SK-N-SH (cell line): ENCODE results near the gene HNRNPF. TPM values are rescaled to one million over a fixed set of nuclear protein-coding genes. Genes with fewer than 3 reads are reported as not detected.
A peak's percentile ranks its signal among the peaks of the same experiment; 100 is the strongest.

Experiments
- CTCF ChIA-PET: fragments of 300-600, 350-600 bp; formaldehyde crosslinking; extraction: SDS; loops from one replicate; lab custom pipeline; 2021; lab: Yijun Ruan, JAX
- POLR2A ChIA-PET: fragments of 350-600 bp; sonication (Branson Sonifier 250); formaldehyde crosslinking; extraction: SDS; loops from one replicate; lab custom pipeline; 2020; ENCODE audit warnings: antibody characterized with exemption, inconsistent platforms; lab: Yijun Ruan, JAX
- DNase-seq: peaks from one replicate; pipeline ENCODE4 v3.0.0; 2012
- H2AFZ ChIP-seq: fragments of 200-600 bp; sonication (generic); 2 replicates; pipeline ENCODE4 v1.8.1; 2016; ENCODE audit warnings: antibody characterized with exemption, mild to moderate bottlenecking, low read depth
- H3F3A ChIP-seq: fragments of 200-600 bp; sonication (generic); replicated peaks from 2 replicates; pipeline ENCODE3; 2016; ENCODE audit warnings: antibody characterized with exemption, mild to moderate bottlenecking; ENCODE audit not compliant: insufficient read depth
- H3K27ac ChIP-seq, 2 experiments: fragments of 200-500 bp in 1 of 2; fragments of 200-600 bp in 1 of 2; sonication (Bioruptor generic) in 1 of 2; sonication (generic), shearing (Covaris generic) in 1 of 2; 2 replicates each; pipeline versions ENCODE4 v1.5.1 to v1.6.1; 2014 to 2016; ENCODE audit warnings: low read depth in 2 of 2, inconsistent platforms in 1 of 2, low read length in 1 of 2, mild to moderate bottlenecking in 1 of 2, mixed read lengths in 1 of 2
- H3K27me3 ChIP-seq: fragments of 200-600 bp; sonication (generic), shearing (Covaris generic); 2 replicates; pipeline ENCODE4 v1.6.1; 2016; ENCODE audit warnings: mixed run types; ENCODE audit not compliant: insufficient read depth
- H3K36me3 ChIP-seq, 2 experiments: fragments of 200-500 bp in 1 of 2; fragments of 200-600 bp in 1 of 2; sonication (Bioruptor generic) in 1 of 2; sonication (generic) in 1 of 2; replicated peaks in 1 of 2; 2 replicates each; pipeline versions ENCODE3 to v1.5.1; 2014 to 2016; ENCODE audit warnings: low read length in 1 of 2, mild to moderate bottlenecking in 1 of 2; ENCODE audit not compliant: insufficient read depth in 2 of 2, control insufficient read depth in 1 of 2
- H3K4me1 ChIP-seq, 2 experiments: fragments of 200-500 bp in 1 of 2; fragments of 200-600 bp in 1 of 2; sonication (Bioruptor generic) in 1 of 2; sonication (generic), shearing (Covaris generic) in 1 of 2; 2 replicates each; pipeline versions ENCODE4 v1.5.1 to v1.6.1; 2014 to 2016; ENCODE audit warnings: low read depth in 1 of 2, low read length in 1 of 2, mixed run types in 1 of 2; ENCODE audit not compliant: insufficient read depth in 2 of 2, control insufficient read depth in 1 of 2
- H3K4me2 ChIP-seq: fragments of 200-600 bp; sonication (generic), shearing (Covaris generic); 2 replicates; pipeline ENCODE4 v1.6.1; 2017; ENCODE audit warnings: mixed run types
- H3K4me3 ChIP-seq, 2 experiments: fragments of 200-500 bp in 1 of 2; fragments of 200-600 bp in 1 of 2; sonication (Bioruptor generic) in 1 of 2; sonication (generic), shearing (Covaris generic) in 1 of 2; 2 replicates each; pipeline versions ENCODE4 v1.5.1 to v1.8.1; 2014 to 2016; ENCODE audit warnings: low read depth in 2 of 2, inconsistent platforms in 1 of 2, low read length in 1 of 2, mild to moderate bottlenecking in 1 of 2, mixed read lengths in 1 of 2, moderate library complexity in 1 of 2
- H3K79me2 ChIP-seq: fragments of 200-600 bp; sonication (generic); 2 replicates; pipeline ENCODE4 v1.8.1; 2017; ENCODE audit warnings: mild to moderate bottlenecking; ENCODE audit not compliant: insufficient read depth
- H3K9ac ChIP-seq: fragments of 200-600 bp; sonication (generic); 2 replicates; pipeline ENCODE4 v1.6.1; 2017; ENCODE audit warnings: mixed run types
- H3K9me2 ChIP-seq: fragments of 200-600 bp; sonication (generic); 2 replicates; pipeline ENCODE4 v1.6.1; 2017; ENCODE audit warnings: mixed run types
- H3K9me3 ChIP-seq: fragments of 200-600 bp; sonication (generic); 2 replicates; pipeline ENCODE4 v1.6.1; 2017; ENCODE audit warnings: mixed run types, mild to moderate bottlenecking, moderate library complexity
- H4K20me1 ChIP-seq: fragments of 200-600 bp; sonication (generic); 2 replicates; pipeline ENCODE4 v1.6.1; 2017; ENCODE audit warnings: mild to moderate bottlenecking, mixed run types; ENCODE audit not compliant: insufficient read depth
- ELF1 ChIP-seq: IDR thresholded peaks from 2 replicates; pipeline ENCODE4 v1.4.0; 2012
- FOSL2 ChIP-seq: IDR thresholded peaks from 2 replicates; pipeline ENCODE4 v1.4.0; 2012; ENCODE audit warnings: low read depth, mild to moderate bottlenecking, moderate library complexity, borderline replicate concordance
- JUND ChIP-seq: IDR thresholded peaks from 2 replicates; pipeline ENCODE4 v1.4.0; 2012
- MXI1 ChIP-seq: IDR thresholded peaks from 2 replicates; pipeline ENCODE4 v1.6.1; 2012; ENCODE audit warnings: mild to moderate bottlenecking, low read depth, low read length, improper control_type of control experiment
- NFIC ChIP-seq: IDR thresholded peaks from 2 replicates; pipeline ENCODE4 v1.4.0; 2012; ENCODE audit warnings: borderline replicate concordance
- POLR2AphosphoS5 ChIP-seq: IDR thresholded peaks from 2 replicates; pipeline ENCODE4 v1.6.1; 2012; ENCODE audit warnings: low read depth, low read length
- RAD21 ChIP-seq: IDR thresholded peaks from 2 replicates; pipeline ENCODE4 v1.6.1; 2012; ENCODE audit warnings: mild to moderate bottlenecking, low read length
- RCOR1 ChIP-seq: fragments of 150-350 bp; IDR thresholded peaks from 2 replicates; pipeline ENCODE4 v1.6.1; 2017; ENCODE audit warnings: antibody characterized with exemption, low read length
- RXRA ChIP-seq: IDR thresholded peaks from 2 replicates; pipeline ENCODE4 v1.4.0; 2012; ENCODE audit warnings: low read depth, mild to moderate bottlenecking, borderline replicate concordance
- SMC3 ChIP-seq: IDR thresholded peaks from 2 replicates; pipeline ENCODE4 v1.6.1; 2012; ENCODE audit warnings: low read depth, low read length, improper control_type of control experiment
- YY1 ChIP-seq: IDR thresholded peaks from 2 replicates; pipeline ENCODE4 v1.4.0; 2012; ENCODE audit warnings: low read depth, mild to moderate bottlenecking
- WGBS: methylation state at CpG from one replicate; pipeline ENCODE4 v1.1.6; 2017; ENCODE audit warnings: low lambda C conversion rate; 5-methylcytosine and 5-hydroxymethylcytosine counted together
- polyA plus RNA-seq, 3 experiments: library from polyadenylated mRNA; depleted of rRNA; stranded (reverse); fragments of >200 nt; gene quantifications; 2 replicates each; pipeline ENCODE4 v1.2.3, GENCODE V29; 2012
- TF ChIP-seq, protein P1 (sequence below): IDR thresholded peaks from 2 replicates; pipeline ENCODE4 v1.4.0; 2012; ENCODE audit warnings: low read depth, borderline replicate concordance
- TF ChIP-seq, protein P2 (sequence below): IDR thresholded peaks from 2 replicates; pipeline ENCODE4; 2012
- TF ChIP-seq, protein P3 (sequence below): IDR thresholded peaks from 2 replicates; pipeline ENCODE4 v1.4.0; 2012; ENCODE audit warnings: low read depth, borderline replicate concordance
- TF ChIP-seq, protein P4 (sequence below): fragments of 200-600 bp; sonication (generic); IDR thresholded peaks from 2 replicates; pipeline ENCODE4 v1.6.1; 2017; ENCODE audit warnings: antibody characterized with exemption, mild to moderate bottlenecking, moderate library complexity

The HNRNPF gene
- polyA plus RNA-seq, 1 of the 3 experiments (the other 2 are of a cell fraction), result 195 TPM

DNA sequence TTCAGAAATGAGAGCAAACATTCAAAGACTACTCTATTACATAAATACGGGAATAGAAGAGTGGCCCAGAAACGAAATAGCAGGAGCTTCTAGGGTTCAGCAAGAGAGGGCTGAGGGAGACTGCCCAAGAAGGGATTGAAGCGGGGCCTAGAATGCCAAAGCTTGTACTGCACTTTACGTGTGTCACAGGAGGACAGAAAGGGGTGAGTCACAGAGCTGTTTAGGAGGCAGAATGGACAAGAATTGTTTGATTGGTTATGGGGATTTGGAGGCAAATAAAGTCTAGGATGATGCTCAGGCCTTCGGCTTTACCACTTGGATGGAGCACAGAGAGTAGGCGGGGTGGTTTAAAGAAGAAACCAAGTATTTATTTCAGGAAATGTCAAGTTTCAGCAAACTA, 48.9 kb downstream of the HNRNPF start:
- no peaks in the 10 kb centered on the region for H3K9me3 ChIP-seq
- no peak overlapping the region for H3K4me2 ChIP-seq
- DNase-seq, result no peak
- no peaks in the 10 kb centered on the region for H3K79me2 ChIP-seq
- H3K27me3 ChIP-seq, result no peaks in the 10 kb centered on the region
- peaks cover 0 to 9% of the 10 kb centered on the region in 2 experiments; a peak in 1 of 4 replicates for H3K4me1 ChIP-seq
- no peak overlapping the region for H3K4me3 ChIP-seq
- no peaks in the 10 kb centered on the region for H3K36me3 ChIP-seq
- no peaks in the 10 kb centered on the region for H3F3A ChIP-seq
- no peaks in the 10 kb centered on the region for H3K9me2 ChIP-seq
- H4K20me1 ChIP-seq, result no peaks in the 10 kb centered on the region
- 81% methylated on average over 6 of the region's 6 CpGs for WGBS
- TF ChIP-seq, protein P1, sequence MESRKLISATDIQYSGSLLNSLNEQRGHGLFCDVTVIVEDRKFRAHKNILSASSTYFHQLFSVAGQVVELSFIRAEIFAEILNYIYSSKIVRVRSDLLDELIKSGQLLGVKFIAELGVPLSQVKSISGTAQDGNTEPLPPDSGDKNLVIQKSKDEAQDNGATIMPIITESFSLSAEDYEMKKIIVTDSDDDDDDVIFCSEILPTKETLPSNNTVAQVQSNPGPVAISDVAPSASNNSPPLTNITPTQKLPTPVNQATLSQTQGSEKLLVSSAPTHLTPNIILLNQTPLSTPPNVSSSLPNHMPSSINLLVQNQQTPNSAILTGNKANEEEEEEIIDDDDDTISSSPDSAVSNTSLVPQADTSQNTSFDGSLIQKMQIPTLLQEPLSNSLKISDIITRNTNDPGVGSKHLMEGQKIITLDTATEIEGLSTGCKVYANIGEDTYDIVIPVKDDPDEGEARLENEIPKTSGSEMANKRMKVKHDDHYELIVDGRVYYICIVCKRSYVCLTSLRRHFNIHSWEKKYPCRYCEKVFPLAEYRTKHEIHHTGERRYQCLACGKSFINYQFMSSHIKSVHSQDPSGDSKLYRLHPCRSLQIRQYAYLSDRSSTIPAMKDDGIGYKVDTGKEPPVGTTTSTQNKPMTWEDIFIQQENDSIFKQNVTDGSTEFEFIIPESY, result no peak
- no peak for TF ChIP-seq POLR2AphosphoS5
- TF ChIP-seq MXI1, result no peak
- TF ChIP-seq NFIC, result no peak
- no peak for TF ChIP-seq RAD21
- no peak for TF ChIP-seq RCOR1
- H3K27ac ChIP-seq, result no peak overlapping the region
- ChIA-PET POLR2A (no interaction called here), CTCF (interaction anchor here (0.7 to 1.5 kb wide), 3 partner anchors 12 to 100 kb away, joined by 3 to 4 read pairs (median 3); no protein-coding TSS in a partner anchor)
- H2AFZ ChIP-seq, result no peak overlapping the region
- no peak overlapping the region for H3K9ac ChIP-seq

DNA sequence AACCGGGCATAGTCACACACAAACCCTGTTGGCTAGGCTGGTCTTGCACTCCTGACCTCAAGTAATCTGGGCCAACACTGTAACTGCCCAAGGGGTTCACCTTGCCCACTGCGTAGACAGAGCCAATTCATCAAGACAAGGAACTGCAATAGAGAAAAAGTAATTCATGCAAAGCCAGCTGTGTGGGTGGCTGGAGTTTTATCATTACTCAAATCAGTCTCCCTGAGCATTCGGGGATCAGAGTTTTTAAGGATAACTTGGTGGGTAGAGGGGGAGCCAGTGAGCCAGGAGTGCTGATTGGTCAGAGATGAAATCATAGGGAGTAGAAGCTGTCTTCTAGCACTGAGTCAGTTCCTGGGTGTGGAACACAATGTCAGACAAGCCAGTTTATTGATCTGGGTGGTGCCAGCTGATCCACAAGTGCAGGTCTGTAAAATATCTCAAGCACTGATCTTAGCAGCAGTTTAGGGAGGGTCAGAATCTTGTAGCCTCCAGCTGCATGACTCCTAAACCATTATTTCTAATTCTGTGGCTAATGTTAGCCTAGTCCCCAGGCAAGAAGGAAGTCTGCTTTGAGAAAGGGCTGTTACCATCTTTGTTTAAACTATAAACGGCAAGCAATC, 53.1 kb downstream of the HNRNPF start:
- ChIA-PET POLR2A (interaction anchor here (0.6 kb wide), 1 partner anchor 67 kb away, joined by 3 read pairs; no protein-coding TSS in a partner anchor), CTCF (interaction anchor here (1.0 to 1.6 kb wide), 3 partner anchors 7 to 151 kb away, joined by 3 to 7 read pairs (median 5); no protein-coding TSS in a partner anchor)
- Histone ChIP-seq H2AFZ (no peak overlapping the region; the same call in 1 of the 2 replicates), H3K4me2 (peak overlapping the region; percentile 26; the same call in 1 of the 2 replicates), H3K79me2 (no peaks in the 10 kb centered on the region), H3K4me1 (peaks cover 3 to 5% of the 10 kb centered on the region in 2 experiments; a peak in 3 of 4 replicates), H3F3A (peaks cover 13% of the 10 kb centered on the region), H3K9ac (no peak overlapping the region), H3K27ac (no peak overlapping the region)
- no peak for TF ChIP-seq YY1
- TF ChIP-seq MXI1, result no peak
- TF ChIP-seq SMC3, result no peak
- TF ChIP-seq JUND, result no peak
- TF ChIP-seq, protein P2, sequence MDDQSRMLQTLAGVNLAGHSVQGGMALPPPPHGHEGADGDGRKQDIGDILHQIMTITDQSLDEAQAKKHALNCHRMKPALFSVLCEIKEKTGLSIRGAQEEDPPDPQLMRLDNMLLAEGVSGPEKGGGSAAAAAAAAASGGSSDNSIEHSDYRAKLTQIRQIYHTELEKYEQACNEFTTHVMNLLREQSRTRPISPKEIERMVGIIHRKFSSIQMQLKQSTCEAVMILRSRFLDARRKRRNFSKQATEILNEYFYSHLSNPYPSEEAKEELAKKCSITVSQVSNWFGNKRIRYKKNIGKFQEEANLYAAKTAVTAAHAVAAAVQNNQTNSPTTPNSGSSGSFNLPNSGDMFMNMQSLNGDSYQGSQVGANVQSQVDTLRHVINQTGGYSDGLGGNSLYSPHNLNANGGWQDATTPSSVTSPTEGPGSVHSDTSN, result no peak
- TF ChIP-seq RCOR1, result no peak
- TF ChIP-seq ELF1, result no peak
- TF ChIP-seq, protein P3, sequence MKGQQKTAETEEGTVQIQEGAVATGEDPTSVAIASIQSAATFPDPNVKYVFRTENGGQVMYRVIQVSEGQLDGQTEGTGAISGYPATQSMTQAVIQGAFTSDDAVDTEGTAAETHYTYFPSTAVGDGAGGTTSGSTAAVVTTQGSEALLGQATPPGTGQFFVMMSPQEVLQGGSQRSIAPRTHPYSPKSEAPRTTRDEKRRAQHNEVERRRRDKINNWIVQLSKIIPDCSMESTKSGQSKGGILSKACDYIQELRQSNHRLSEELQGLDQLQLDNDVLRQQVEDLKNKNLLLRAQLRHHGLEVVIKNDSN, result no peak
- TF ChIP-seq, protein P4, sequence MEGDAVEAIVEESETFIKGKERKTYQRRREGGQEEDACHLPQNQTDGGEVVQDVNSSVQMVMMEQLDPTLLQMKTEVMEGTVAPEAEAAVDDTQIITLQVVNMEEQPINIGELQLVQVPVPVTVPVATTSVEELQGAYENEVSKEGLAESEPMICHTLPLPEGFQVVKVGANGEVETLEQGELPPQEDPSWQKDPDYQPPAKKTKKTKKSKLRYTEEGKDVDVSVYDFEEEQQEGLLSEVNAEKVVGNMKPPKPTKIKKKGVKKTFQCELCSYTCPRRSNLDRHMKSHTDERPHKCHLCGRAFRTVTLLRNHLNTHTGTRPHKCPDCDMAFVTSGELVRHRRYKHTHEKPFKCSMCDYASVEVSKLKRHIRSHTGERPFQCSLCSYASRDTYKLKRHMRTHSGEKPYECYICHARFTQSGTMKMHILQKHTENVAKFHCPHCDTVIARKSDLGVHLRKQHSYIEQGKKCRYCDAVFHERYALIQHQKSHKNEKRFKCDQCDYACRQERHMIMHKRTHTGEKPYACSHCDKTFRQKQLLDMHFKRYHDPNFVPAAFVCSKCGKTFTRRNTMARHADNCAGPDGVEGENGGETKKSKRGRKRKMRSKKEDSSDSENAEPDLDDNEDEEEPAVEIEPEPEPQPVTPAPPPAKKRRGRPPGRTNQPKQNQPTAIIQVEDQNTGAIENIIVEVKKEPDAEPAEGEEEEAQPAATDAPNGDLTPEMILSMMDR, result no peak
- TF ChIP-seq RXRA, result no peak
- TF ChIP-seq FOSL2, result no peak
- TF ChIP-seq, all 33 proteins: peak for 0
- Histone ChIP-seq H4K20me1 (no peaks in the 10 kb centered on the region), H3K4me3 (no peak overlapping the region), H3K9me3 (no peaks in the 10 kb centered on the region), H3K9me2 (no peaks in the 10 kb centered on the region), H3K36me3 (no peaks in the 10 kb centered on the region), H3K27me3 (no peaks in the 10 kb centered on the region)
- DNase-seq, result no peak
- 43% methylated on average over 4 of the region's 4 CpGs for WGBS
